H1 (cell line): ENCODE measurements around the gene NBPF3. TPM values are rescaled to one million over a fixed set of nuclear protein-coding genes. Genes with fewer than 3 reads are reported as not detected.

ENCODE experiments used
- CTCF ChIP-seq, 3 experiments: IDR thresholded peaks; 1 replicate in 2 of 3; 2 replicates in 1 of 3; pipeline versions ENCODE4 v1.5.1 to v1.6.1; 2011; ENCODE audit warnings: low read length in 3 of 3, mild to moderate bottlenecking in 3 of 3, inconsistent platforms in 2 of 3, low read depth in 1 of 3, moderate library complexity in 1 of 3; ENCODE audit not compliant: insufficient read depth in 1 of 3; ENCODE audit errors: control extremely low read depth in 1 of 3
- NANOG ChIP-seq: IDR thresholded peaks from 2 replicates; pipeline ENCODE4 v1.6.1; 2011; ENCODE audit warnings: low read length, low read depth, mild to moderate bottlenecking, inconsistent platforms; ENCODE audit not compliant: insufficient read depth, poor library complexity, severe bottlenecking
- SP1 ChIP-seq: IDR thresholded peaks from 2 replicates; pipeline ENCODE4 v1.6.1; 2011; ENCODE audit warnings: low read depth, low read length
- SP4 ChIP-seq: IDR thresholded peaks from 2 replicates; pipeline ENCODE4 v1.6.1; 2012; ENCODE audit warnings: low read length, inconsistent platforms
- polyA plus RNA-seq, 7 experiments: library from polyadenylated mRNA; depleted of rRNA in 3 of 7; stranded (reverse) in 5 of 7; unstranded in 2 of 7; fragments of >200 nt in 5 of 7; fragments of 200-250 nt in 2 of 7; gene quantifications; 1 replicate in 5 of 7; 2 replicates in 1 of 7; 4 replicates in 1 of 7; pipeline versions ENCODE4 v1.2.1 to v1.2.3, GENCODE V29; 2011 to 2013; ENCODE audit warnings: missing spikeins in 2 of 7, mixed read lengths in 2 of 7
- total RNA-seq: library from RNA; stranded (reverse); fragmentation: NEBNext Ultra II Directional; extraction: Animal tissue kit (Norgen Biotek cat#: 25700); gene quantifications from 2 replicates; pipeline ENCODE4 v1.2.1, GENCODE V29; 2021

The NBPF3 gene
- total and polyA plus RNA-seq, 2 of the 8 experiments (the other 6 are each of a cell fraction or from before 2014, with no cell fraction given): 3.8 to 4.3 TPM

- no peak for TF ChIP-seq CTCF (IDR thresholded peaks at IDR 0.05; ENCODE audit: control extremely low read depth in 1 of 3, insufficient read depth in 1 of 3, low read depth in 1 of 3, low read length in 3 of 3)
- no peak for TF ChIP-seq SP4
- TF ChIP-seq SP1: no peak
- TF ChIP-seq NANOG: no peak
- TF ChIP-seq, all 59 proteins: peak for 0
These were observed 4.1 kb upstream of the NBPF3 start (continued) for GRCh38 chr1:21435646-21436487.
